LoVo (cell line): ENCODE data around the gene RBM22.

ENCODE experiments used
- DNase-seq: peaks from one replicate; pipeline ENCODE4 v3.0.0-alpha.2; 2016; ENCODE audit warnings: low spot score

The RBM22 gene

GRCh38 chr5:150651924-150652671 is 48.8 kb downstream of the RBM22 start:
- no peak for DNase-seq

GRCh38 chr5:150651382-150651781 is 49.5 kb downstream of the RBM22 start:
- no peak for DNase-seq

GRCh38 chr5:150650021-150651006 is 50.5 kb downstream of the RBM22 start:
- DNase-seq = no peak

- no peak for DNase-seq
Measured at GRCh38 chr5:150649108-150650020, 51.5 kb downstream of the RBM22 start.

- DNase-seq = no peak
Measured at GRCh38 chr5:150648294-150649107, 52.4 kb downstream of the RBM22 start.

GRCh38 chr5:150647275-150648251 is 53.3 kb downstream of the RBM22 start:
- no peak for DNase-seq

- DNase-seq = peak; percentile 41
Measured at GRCh38 chr5:150645070-150645700, 55.7 kb downstream of the RBM22 start.

GRCh38 chr5:150644514-150644913 is 56.3 kb downstream of the RBM22 start:
- DNase-seq = no peak

- no peak for DNase-seq
Measured at GRCh38 chr5:150644058-150644457, 56.8 kb downstream of the RBM22 start.

- no peak for DNase-seq
Measured at GRCh38 chr5:150642991-150643710, 57.7 kb downstream of the RBM22 start.

- DNase-seq = peak; percentile 77
Measured at GRCh38 chr5:150642567-150642927, 58.3 kb downstream of the RBM22 start.

- DNase-seq = no peak
Measured at GRCh38 chr5:150641824-150642566, 58.9 kb downstream of the RBM22 start.

- no peak for DNase-seq
Measured at GRCh38 chr5:150641006-150641570, 59.8 kb downstream of the RBM22 start.
